GM19193 (cell line): ENCODE measurements around the gene ARSI.

ENCODE experiments used
- POLR2A ChIP-seq: IDR thresholded peaks from 4 replicates; pipeline ENCODE4 v1.6.1; 2011; ENCODE audit not compliant: insufficient read depth, insufficient read length; ENCODE audit errors: extremely low read depth

The ARSI gene

DNA sequence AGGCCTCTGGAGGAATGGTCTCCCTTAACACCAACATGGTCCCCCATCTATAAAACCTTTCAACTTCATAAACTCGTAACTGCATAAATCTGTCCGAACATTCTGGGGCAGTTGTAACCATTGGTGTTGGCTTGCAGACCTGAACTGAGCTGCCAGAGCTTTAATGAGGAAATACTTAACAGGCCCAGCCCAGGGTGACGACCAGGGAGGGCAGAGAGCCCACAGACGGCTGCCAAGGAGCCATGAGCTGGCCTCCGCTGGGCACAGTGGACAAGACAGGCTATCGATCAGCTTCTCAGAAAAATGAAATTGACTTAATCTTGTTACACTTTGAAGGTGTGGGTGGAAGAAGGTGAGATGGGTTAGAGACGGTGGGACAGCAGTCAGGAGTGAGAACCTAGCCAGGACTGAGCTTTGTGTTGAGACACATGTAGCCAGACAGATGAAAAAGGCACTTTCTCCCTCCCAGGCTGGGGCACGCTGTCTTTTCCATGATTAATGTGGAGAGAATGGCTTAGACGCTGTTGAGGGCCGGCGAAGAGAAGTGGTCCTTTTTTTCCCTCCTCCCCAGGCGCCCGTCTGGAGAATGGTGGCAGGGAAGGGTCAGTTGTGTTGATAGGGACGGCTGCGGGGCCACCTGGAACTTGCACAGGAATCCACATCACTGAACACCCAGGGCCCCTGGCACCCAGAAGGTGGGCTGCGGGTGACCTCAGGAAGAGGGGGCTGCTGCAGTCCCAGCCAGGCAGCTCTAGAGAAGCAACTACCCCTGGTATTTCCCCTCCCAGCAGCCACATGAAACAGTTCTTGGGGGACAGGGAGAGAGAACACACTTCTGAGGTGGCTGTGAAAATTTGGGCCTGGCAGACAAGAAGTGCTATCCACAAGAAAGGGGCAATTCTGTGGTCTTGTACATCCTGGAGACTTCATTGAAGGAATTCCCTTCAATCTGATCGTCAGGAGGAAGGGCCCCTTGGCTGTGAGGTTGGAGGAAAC, 27.5 kb upstream of the ARSI start:
- TF ChIP-seq POLR2A = no peak

DNA sequence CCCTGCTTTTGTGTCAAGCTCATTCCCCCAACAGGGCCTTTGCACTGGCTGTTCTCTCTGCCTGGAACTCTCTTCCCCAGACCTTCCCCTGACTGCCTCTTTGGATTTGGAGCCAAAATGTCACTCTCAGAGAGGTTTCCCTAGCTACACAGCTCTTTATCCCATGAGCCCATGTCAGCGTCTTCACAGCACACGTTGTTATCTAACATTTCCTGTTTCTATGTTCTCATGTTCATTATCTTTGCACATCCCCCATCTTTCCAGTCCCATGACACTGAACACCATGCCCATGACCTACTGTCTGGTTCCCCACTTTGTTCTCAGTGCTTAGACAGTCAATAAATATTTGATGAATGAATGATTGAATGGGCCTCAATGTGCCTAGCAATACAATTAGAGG, 26.3 kb upstream of the ARSI start:
- TF ChIP-seq POLR2A = no peak

DNA sequence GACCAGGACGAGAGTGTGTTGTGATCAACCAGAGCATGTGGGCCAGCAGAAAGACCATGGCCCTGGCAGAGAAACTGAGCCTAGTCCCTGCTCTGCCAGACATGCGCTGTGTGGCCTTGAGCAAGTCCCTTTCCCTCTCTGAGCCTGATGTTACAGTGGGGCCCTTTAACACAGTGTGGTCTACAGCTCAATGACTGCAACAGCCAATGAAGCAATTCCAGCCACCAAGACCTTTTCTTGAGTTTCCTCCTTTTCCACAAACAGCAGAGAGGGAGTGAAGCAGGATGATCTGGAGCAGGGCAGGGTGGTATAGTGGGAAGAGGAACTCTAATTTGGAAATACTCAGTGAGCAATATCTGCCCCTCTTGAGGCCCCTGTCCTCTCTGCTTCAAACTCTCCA, 25.8 kb upstream of the ARSI start:
- TF ChIP-seq POLR2A = no peak

DNA sequence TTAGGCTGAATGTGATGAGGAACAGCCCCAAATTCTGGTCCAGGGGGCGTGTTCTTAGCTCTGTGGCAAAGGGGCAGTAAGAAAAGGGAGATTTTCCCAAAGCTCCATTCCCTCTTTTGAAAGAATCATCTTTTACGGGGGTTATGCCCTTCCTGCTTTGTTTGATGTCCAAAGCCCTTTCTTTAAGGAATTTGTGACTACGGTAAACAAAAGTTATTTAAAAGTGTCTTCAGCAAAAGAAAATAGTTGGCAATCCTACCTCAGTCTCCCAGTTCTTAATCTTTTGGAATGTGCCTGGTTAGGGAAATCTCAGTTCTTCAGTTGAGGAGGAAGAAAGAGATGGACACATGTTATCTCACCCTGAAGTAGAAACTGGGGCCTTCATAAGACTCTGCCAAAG, 24.4 kb upstream of the ARSI start:
- TF ChIP-seq POLR2A = no peak

DNA sequence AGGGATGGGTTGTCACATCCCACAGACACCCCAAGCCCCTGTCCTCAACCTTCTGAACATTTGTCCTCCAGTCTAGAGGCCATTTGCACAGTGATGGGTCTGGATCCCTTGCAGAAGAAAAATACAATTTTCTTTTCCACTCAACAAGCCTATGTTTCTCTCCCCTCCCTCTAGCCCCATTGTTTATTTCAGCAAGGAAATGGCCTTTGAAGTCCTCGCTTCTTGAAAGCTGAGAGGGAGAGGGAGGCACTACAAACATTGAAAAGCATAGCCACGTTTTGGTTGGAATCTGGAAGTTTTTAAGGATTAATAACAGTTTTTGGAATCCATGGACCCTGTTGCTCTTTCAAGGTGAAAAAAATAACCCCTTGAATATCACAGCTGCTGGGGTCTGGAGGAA, 24.0 kb upstream of the ARSI start:
- no peak for TF ChIP-seq POLR2A

DNA sequence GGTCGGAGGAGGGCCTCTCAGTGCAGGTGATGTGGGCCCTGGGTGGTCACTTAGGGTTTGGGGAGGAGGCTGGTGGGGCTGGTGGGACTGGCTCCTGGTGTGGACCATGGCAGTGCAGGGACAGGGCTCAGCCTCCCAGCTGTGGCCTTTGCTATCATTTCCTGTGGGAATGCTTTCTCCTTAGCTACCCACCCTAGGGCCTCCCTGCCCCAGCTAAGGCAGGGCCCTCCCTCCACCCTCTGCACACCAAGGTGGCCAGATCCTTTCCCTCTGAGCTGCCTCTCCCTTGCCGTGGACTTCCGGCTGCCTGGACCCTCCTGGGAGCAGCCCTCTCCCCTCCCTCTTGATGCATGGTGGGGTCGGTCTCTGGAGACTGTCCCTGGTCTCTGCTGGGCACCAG, 22.7 kb upstream of the ARSI start:
- TF ChIP-seq POLR2A = no peak

DNA sequence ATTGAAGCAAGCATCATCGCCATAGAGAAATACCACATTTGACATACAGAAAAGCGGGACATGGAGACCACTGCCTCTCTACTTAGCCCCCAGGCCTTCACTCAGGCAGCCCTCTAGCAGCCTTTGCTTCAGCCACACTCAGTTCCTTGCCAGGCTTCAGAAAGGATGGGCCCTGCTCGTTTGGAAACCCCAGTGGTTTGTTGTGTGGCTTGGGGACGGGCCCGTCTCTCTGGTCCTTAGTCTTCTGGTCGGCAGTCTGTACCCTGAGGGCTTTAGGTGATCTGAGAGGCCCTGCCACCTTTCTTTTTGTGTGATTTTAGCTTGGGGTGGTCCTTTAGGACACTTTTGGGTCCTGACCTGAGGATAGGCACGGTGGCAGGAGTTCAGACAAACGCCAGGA, 21.1 kb upstream of the ARSI start:
- no peak for TF ChIP-seq POLR2A

DNA sequence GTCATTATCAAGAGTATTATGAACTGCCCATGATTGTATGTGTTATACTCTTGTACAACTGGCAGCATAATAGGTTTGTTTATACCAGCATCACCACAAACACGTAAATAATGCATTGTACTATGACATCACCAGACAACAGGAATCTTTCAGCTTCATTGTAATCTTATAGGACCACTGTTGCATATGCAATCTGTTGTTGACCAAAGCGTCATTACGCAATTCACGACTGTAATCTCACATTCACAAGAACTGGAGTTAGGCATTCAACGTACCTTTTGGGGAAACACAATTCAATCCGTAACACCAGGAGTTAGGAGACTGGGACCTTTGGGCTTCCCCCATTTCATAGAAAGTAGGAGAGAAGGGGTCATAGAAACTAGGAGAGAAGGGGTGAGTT, 20.4 kb upstream of the ARSI start:
- TF ChIP-seq POLR2A = no peak

DNA sequence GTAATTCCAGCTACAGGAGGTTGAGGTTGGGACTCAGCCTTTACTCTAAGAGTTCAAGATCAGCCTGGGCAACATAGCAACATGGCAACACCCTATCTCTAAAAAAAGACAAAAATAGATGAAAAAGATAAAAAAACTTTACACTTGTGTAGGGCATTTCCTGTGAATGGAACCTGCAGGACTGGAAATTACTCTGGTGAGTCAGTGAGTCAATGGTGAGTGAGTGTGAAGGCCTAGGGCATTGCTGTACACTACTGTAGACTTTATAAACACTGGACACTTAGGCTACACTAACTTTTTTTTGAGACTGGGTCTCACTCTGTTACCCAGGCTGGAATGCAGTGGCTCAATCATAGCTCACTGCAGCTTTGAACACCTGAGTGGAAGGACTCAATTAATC, 19.5 kb upstream of the ARSI start:
- TF ChIP-seq POLR2A = no peak

DNA sequence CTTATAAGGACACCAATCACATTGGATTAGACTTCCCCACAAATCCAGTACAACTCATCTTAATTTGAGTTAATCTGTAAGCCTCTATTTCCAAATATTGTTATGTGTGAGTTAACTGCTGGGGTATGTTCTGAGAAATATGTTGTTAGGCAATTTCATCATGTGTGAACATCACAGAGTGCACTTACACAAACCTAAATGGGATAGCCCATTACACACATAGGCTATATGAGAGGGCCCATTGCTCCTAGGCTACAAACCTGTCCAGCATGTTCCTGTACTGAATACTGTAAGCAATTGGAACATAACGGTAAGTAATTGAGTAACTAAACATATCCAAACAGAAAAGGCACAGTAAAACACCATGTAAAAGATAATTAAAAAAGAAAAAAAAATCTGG, 19.1 kb upstream of the ARSI start:
- TF ChIP-seq POLR2A = no peak

DNA sequence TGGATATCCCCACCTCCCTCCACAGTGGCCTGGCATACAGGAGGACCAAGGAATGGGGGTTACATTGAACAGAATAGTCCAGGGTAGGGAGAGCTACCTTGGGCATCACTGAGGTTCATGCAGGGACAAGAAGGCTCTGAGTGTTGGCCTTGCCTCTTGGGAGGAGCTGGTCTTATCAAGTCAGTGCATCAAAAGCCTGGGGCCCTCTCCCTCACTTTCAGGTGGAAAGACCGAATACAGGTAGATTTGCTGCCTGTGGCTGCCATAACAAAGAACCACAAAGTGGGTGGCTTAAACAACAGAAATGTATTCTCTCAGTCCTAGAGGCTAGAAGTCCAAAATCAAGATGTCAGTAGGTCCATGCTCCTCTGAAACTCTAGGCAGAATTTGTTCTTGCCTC, 18.5 kb upstream of the ARSI start:
- TF ChIP-seq POLR2A = no peak

DNA sequence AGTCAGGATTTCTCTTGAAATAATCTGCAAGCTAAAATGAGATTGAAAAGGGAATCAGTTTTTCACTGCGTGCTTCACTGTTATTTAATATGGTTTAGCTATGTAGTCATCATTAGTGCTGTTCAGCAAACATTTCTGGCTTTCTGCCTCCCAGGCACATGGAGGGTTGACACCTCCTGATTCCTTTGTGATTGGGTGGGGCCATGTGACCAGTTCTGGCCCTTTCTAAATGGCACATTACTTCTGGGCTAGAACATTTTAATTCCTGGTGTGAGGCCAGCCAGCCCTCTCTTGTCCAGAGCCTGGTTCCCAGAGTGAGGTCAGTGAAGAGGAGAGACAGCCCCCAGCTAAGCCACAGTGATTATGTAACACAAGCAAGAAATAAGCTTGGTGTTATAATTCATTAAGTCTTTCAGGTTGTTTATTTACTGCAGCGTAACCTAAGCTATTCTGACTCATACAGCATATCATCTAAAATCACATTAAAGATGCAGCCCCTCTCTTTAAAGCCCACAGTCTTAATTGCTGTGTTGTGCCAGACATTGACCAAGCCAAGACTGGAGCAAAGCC, 17.4 kb upstream of the ARSI start:
- no peak for TF ChIP-seq POLR2A

DNA sequence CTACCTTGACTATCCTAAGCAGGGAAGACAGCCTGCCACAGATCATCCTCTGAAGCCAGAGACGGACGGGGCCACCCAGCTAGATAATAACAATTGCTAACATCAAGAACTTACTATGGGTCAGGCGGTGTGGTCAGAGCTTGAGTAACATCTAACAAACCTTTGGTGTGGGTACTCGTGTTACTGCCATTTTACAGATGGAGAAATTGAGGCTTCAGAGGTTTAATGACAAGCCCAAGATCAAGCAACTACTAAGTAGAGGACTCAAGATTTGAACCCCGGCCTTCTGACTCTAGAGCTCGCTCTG, 16.7 kb upstream of the ARSI start:
- TF ChIP-seq POLR2A = no peak

DNA sequence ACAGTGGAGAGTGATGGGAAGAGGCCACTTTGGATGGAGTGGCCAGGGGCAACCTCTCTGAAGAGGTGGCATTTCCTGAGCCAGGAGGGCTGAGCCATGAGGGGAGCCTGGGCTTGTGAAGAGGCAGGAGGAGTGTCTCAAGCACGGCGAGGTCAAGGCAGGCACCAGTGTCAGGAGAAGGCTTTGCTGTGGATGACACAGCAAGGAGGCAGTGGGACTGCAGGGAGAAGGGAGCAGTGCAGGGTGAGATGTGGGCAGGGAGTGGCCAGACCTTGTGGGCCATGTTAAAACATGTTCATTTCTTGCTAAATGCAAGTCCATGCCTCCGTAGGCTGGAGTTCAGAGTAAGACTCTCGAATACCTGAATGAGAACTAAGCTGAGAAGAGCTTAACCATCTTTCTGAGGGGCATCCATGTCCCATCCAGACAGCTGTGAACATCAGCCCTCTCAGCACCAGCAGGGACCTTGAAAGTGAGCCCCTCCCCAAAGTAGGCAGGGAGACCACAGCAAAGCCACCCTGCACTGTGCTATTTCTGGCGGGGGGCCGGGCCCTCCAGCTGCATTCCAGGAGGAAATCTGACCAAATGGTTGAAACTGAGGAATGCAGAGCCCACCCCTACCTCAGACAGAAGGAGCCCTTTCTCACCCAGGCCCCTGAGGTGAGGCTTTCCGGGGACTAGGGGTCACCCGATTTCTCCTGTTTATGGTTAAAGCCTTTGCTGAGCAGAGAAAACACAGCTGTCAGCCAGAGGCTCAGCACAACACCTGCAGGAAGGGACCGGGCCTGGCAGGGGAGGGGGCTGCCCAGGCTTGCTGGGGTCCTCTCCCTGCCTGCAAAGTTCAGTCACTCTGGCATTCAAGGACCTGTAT, 16.1 kb upstream of the ARSI start:
- TF ChIP-seq POLR2A = no peak
